NCI-H1694 (cell line): Measurements from ENCODE around the gene THBS2.

Experiments
- DNase-seq: peaks from one replicate; lab custom pipeline; 2025; lab: John Stamatoyannopoulos, UW

THBS2 gene

DNA sequence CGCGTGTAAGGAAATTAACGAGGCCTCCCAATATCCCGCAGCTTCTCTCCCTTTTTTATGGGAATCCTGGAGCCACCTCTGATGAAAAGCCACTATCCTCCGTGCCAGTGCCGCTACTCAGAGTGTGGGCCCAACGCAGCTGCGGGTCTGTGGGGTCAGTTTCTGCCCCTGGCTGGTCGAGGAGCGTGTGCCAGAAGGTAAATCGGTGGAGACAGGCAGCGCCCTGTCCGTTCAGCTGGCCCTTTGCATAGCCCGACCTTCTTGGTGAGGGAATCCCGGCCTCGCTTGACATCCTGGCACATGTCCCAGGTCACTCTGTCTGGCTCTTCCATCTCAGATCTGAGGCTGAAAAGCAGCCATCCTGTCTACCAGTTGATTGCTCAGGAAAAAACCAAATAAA is 4.6 kb downstream of the THBS2 start:
- no peak for DNase-seq

- no peak for DNase-seq
Measured at GRCh38 chr6:169248521-169248971, 5.1 kb downstream of the THBS2 start.

- no peak for DNase-seq
Measured at GRCh38 chr6:169247991-169248390, 5.7 kb downstream of the THBS2 start.

DNA sequence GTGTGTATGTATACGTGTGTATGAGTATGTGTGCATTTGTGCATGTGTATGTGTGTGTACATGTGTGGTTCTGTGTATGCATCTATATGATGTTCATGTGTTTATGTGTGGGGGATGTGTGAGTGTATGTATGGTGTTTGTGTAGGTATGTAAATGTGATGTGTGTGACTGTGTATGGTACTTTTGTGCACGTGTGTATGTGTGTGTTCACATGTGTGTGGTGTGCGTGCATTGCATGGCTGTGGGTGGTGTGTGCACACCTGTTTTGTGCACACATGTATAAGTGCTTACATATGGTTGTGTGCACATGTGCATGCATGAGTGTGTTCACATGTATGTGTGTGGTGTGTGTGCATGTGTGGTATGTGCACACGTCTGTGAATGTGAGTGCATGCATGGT is 6.2 kb downstream of the THBS2 start:
- no peak for DNase-seq

- no peak for DNase-seq
Measured at GRCh38 chr6:169246445-169246844, 7.2 kb downstream of the THBS2 start.

DNA sequence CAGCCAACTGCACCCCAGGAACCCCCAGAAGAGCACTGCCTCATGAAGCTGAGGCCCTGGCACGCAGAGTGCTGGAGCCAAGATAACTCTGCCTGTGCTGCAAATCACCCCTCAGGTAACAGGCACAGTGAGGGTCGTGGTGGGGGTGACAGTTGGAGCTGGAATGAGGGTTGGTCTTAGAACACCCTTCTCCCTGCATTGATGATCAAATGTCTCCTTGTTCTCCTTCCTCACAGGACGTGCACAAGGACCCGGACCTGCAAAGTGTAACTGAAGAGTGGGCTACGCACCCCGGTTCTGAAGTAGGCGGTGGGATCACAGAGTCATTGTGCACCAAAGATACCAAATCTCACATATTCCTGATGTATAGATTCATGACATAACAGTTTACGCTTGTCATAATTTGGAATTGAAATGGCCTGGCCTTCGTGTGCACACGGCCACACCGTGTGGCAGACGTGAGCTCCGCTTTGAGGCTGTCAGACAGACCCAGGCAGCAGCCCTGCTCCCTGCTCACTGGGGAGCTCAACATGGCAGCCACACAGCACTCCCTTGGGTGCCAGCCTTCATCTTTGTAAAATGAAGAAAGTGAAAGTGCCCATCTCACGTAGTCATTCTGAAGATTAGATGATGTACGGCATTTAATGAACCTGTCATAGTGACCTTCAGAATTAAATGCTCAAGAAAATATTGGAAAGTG is 8.8 kb downstream of the THBS2 start:
- DNase-seq, result no peak

GRCh38 chr6:169243661-169244060 is 10.0 kb downstream of the THBS2 start:
- no peak for DNase-seq

DNA sequence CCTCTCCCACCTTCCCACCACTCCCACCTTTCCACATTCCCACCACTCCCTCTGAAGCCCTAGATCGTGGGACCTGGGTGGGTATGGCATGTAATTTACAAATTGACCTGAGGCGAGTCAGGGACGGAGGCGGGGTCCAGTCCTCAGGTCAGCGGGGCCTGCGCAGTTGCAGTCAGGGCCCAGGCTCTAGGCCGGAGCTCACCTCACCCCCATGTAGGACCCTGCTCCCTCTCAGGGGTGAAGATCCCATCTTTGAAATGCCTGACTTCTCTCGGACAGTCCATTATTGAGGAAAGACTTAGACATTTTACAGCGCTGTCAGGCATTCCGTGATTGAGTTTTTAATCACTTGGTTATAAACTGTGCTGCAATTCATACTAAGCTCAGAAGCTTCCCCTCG is 10.5 kb downstream of the THBS2 start:
- no peak for DNase-seq

DNA sequence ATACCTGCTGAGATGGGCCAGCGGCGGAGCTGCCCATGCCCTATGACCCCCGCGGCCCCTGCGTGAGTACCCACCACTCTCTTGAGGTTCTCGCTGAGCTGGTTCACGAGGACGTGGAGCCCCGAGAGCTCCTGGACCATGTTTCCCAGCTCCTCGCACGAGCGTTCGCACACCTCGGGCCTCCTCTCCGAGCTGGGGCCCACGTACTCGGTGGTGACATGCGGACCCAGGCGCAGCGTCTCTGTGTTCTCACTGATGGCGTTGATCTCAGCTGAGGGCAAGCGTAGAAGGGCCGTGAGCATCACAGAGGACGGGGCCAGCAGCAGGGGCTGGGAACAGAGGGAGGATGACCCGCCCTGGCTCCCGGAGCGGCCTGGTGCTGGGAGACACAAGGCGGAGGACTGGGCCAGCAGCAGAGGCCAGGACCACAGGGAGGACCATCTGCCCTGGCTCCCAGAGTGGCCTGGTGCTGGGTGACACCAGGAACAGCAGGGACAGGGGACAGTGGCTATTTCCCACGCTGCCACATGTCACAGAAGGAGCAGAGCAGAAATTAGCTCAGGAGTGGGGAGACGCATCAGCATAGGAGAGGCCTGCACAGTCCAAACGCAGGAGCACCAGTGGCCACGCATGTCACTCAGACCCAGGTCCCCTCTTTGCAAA is 11.8 kb downstream of the THBS2 start:
- no peak for DNase-seq

- DNase-seq, result no peak
Measured at GRCh38 chr6:169240591-169241390, 12.9 kb downstream of the THBS2 start.

DNA sequence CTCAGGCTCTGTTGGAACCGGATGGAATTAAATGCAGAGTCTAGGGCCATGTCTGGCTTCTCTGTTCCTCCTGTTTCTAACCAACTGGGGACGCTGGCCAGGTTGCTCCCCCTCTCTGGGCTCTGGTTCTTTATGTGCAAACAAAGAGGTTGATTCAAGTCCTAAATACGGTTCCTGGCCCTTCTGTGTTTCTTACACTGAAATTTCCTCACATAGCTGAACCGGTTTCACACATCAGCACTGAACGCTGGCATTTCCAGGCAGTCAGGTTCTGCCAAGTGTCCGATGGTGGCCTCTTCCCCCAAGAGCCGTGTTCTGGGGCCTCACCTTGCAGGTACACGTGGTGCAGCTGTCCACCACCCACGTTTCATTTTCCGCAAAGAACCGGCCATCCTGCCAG is 13.5 kb downstream of the THBS2 start:
- DNase-seq, result no peak

GRCh38 chr6:169239181-169239580 is 14.5 kb downstream of the THBS2 start:
- no peak for DNase-seq

DNA sequence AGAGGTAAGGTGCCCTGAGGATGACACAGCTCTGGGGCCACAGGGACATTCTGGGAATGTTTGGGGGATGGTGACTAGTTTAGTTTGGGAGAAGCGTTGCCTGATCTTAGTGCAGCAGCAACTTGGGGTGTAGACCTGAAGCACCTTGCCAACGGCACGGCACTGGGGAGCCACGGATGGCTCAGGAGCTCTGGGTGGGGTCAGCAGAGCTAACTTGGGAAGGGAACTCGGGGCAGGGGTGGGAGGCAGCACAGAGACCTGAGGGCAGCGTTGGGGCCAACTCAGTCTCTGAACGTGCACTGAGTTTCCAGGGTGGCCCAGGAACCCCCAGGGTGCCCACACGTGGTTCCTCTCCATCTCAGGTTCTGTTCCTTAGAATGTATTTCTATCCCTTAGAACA is 14.9 kb downstream of the THBS2 start:
- no peak for DNase-seq

DNA sequence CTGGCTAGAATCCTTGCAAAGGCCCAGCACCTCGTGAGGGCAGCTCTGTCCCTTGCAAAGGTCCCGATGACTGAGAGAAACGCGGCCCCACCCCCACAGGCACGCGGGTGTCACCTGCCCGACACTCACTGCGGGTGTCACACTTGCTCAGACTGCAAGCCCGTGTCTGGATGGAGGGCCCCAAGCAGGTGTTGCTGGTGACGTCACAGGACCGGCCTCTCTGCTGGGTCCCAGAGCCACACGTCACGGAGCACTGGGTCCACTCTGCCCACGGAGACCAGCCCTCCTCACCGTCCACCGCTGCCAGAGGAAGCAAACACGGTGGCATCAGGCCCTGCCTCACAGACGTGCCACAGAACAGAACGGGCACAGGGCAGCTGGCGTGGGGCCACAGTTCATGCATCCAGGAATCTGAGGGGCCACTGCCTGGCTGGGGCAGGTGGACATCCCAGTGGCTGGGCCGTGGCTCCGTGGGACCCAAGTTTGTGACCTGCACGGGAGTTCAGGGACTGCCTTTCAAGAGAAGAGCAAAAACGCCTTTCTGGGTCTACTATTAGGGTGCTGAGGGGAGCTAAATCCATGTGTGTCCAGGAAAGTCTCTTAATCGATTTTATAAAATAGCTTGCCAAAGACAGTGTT is 16.0 kb downstream of the THBS2 start:
- DNase-seq, result no peak

DNA sequence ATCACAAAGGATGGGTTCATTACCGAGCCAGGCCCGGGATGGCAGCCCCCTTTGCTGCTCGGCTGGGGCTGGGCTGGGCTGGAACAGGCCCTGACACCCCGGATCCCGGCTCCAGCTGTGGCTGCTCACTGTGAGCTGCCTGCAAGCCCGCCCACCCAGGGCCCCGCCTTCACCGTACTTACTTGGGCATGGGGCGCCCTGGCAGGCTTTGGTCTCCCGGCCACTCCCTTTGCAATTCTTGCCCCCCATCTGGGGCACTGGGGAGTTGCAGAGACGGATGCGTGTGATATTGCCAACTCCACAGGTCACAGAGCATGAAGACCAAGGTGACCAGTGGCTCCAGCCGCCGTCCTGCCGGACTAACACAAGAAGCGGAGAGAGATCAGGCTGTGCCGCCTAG is 16.7 kb downstream of the THBS2 start:
- no peak for DNase-seq

- DNase-seq, result no peak
Measured at GRCh38 chr6:169236545-169236944, 17.1 kb downstream of the THBS2 start.

DNA sequence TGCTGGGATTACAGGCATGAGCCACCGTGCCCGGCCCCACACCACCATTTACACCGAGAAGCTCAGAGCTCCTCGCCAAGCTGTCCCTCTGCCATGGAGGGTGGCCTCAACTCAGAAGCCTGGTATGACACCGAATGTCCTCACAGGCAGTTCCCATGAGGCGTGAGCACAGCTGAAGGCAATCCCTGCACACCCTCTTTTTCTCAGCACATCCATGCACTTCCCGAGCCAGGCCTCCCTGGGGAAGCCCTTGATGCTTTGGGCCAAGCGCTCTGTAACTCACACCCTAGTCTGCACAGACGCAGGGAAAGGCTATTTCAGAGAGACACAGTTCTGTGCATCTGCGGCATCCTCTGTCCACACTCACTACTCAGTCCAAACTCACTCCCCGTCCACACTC is 18.4 kb downstream of the THBS2 start:
- no peak for DNase-seq

DNA sequence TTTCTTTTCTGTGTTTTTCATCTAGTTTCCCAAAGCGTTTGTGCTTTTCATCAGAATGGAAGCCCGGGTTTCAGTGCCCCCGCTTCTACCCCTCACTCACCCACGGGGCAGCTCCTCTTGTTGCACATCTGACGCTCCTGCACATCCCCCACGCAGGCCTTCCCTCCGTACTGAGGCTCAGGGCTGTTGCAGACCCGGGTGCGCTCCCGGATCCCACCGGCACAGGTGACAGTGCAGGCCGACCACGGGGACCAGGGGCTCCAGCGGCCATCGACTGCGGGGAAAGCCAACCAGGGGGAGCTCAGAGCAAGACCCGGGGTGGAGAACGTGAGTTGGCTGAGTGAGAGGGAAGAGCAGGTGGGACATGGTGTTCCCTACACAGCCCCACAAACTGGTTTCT is 19.0 kb downstream of the THBS2 start:
- DNase-seq, result no peak

- DNase-seq, result no peak
Measured at GRCh38 chr6:169233832-169234231, 19.8 kb downstream of the THBS2 start.

- no peak for DNase-seq
Measured at GRCh38 chr6:169233181-169233580, 20.5 kb downstream of the THBS2 start.

DNA sequence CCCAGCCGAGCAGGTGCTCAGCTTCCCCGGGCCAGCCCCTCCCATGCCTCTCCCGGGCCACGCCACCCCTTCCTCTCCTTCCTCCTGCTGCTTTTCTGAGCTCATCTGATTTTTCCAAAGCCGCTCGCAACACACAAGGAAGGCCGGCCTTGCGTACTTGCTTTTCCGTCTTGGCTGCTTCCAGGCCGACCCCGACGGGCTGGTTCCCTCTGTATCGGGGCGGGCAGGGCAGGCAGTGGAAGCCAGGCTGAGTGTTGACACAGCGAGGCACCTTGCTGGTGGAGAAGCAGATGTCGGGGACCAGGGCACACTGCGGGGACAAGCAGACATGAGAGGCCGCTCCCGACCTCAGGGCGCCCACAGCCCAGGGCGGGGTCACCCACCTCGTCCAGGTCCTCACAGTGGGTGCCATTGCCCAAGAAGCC is 21.1 kb downstream of the THBS2 start:
- no peak for DNase-seq

- DNase-seq, result no peak
Measured at GRCh38 chr6:169231790-169232506, 21.7 kb downstream of the THBS2 start.
